Mucosa of rectum (tissue), 2 donors: ENCODE data around the gene LETM1.
"Not testable (repeated sequence)": the region's sequence is repeated elsewhere in the genome, so short reads cannot be mapped to it uniquely, and the experiment has no call there.

Experiments
- H3K27ac ChIP-seq, 2 donors: one replicate each; pipeline ENCODE4 v1.7.0; 2013; ENCODE audit warnings: inconsistent platforms in 2 of 2, low read depth in 2 of 2, low read length in 2 of 2
- H3K27me3 ChIP-seq, 2 donors: one replicate each; pipeline ENCODE4 v1.7.0; 2013; ENCODE audit warnings: low read length in 2 of 2; ENCODE audit not compliant: control insufficient read depth in 2 of 2, insufficient read depth in 2 of 2
- H3K36me3 ChIP-seq, 2 donors: one replicate each; pipeline ENCODE4 v1.7.0; 2013; ENCODE audit warnings: low read length in 2 of 2; ENCODE audit not compliant: control insufficient read depth in 2 of 2, insufficient read depth in 2 of 2
- H3K4me1 ChIP-seq, 2 donors: one replicate each; pipeline ENCODE4 v1.7.0; 2013; ENCODE audit warnings: low read length in 2 of 2, mild to moderate bottlenecking in 1 of 2; ENCODE audit not compliant: control insufficient read depth in 2 of 2, insufficient read depth in 2 of 2
- H3K4me3 ChIP-seq, 2 donors: one replicate each; pipeline ENCODE4 v1.7.0; 2013; ENCODE audit warnings: low read length in 2 of 2
- H3K9ac ChIP-seq, 2 donors: one replicate each; pipeline ENCODE4 v1.7.0; 2013; ENCODE audit warnings: low read length in 2 of 2, low read depth in 1 of 2, mild to moderate bottlenecking in 1 of 2
- H3K9me3 ChIP-seq, 2 donors: one replicate each; pipeline ENCODE4 v1.7.0; 2013; ENCODE audit warnings: low read length in 2 of 2; ENCODE audit not compliant: control insufficient read depth in 2 of 2
- donor health status: healthy.
- donor health status: Normal muscosa, but diverticular disease.

LETM1 gene

DNA sequence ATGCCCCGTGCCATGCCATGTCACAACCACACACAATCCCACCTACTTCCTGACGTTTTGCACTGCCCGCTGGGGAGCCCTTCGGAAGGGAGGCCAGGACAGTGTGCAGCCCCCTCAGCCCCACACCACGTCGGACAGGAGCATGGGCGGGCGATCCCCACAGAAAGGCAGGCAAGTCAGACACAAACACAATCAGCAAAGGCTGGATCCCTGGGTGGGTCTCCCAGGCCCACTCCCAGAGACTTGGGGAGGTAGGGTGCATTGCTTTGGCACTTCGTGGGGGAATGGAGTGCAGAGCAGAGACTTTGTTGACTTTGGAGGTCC is 14.1 kb downstream of the LETM1 start:
- H3K27me3 ChIP-seq, result no peaks in the 10 kb centered on the region
- H3K27ac ChIP-seq, result no peak overlapping the region
- H3K4me1 ChIP-seq, result peaks cover 0 to 3% of the 10 kb centered on the region in 2 donors
- no peak overlapping the region for H3K9ac ChIP-seq
- no peak overlapping the region for H3K4me3 ChIP-seq
- H3K36me3 ChIP-seq, result peaks cover 40 to 52% of the 10 kb centered on the region in 2 donors
- no peaks in the 10 kb centered on the region for H3K9me3 ChIP-seq

DNA sequence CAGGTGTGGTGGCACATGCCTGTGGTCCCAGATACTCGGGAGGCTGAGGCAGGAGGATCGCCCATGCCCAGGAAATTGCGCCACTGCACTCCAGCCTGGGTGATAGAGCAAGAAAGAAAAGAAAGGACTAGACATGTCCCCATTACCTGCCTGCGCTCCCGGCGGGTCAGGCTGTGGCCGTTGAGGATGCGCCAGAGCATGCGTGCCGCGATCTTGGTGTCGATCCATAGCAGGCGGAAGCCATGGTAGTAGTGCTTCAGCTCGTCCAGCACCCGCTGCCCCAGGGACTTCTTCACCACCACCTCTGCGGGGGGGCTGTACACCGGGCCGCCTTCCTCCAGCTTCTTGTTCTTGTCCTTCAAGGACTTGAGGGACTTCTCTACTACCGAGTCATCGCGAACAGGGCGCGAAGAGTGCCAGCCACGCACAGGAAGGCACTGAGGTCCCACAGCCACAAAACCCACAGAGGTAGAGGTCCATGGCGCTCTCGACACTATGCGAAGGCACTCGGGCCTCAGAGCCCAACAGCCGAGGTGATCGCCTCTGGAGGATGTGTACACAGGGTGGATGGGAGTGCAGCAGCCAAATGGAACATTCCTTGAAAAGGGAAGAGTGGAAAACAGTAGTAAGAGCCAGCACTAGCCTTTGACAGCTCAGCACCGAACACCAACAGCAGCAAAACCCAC is 14.6 kb downstream of the LETM1 start:
- peaks cover 42 to 57% of the 10 kb centered on the region in 2 donors for H3K36me3 ChIP-seq
- no peak overlapping the region for H3K9ac ChIP-seq
- H3K4me1 ChIP-seq, result peaks cover 0 to 3% of the 10 kb centered on the region in 2 donors
- H3K4me3 ChIP-seq, result no peak overlapping the region
- no peaks in the 10 kb centered on the region for H3K27me3 ChIP-seq
- H3K27ac ChIP-seq, result no peak overlapping the region
- no peaks in the 10 kb centered on the region for H3K9me3 ChIP-seq

DNA sequence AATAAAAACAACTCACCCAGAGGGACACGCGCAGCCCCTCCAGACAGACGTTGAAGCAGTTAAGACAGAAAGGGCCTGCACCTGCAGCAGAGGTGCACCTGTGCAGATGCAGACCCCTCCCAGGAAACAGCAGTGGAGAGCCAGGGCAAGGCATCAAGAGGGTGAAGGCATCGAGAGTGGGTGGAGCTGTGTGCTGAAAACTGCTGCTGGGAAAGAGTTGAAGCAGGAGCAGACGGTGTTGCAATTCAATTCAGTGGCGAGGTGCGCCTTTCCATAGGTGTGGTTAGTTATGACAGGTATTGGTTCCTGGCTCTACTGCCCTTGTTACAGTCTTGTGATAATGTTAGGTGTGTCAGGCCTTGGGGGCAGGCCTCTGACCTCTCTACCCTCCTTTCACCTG is 16.7 kb downstream of the LETM1 start:
- Histone ChIP-seq H3K27me3 (no peaks in the 10 kb centered on the region), H3K9me3 (no peaks in the 10 kb centered on the region), H3K4me3 (no peak overlapping the region), H3K36me3 (peaks cover 55 to 73% of the 10 kb centered on the region in 2 donors), H3K27ac (peak overlapping the region; percentile 75 to 83), H3K9ac (no peak overlapping the region), H3K4me1 (peaks cover 0 to 3% of the 10 kb centered on the region in 2 donors)

DNA sequence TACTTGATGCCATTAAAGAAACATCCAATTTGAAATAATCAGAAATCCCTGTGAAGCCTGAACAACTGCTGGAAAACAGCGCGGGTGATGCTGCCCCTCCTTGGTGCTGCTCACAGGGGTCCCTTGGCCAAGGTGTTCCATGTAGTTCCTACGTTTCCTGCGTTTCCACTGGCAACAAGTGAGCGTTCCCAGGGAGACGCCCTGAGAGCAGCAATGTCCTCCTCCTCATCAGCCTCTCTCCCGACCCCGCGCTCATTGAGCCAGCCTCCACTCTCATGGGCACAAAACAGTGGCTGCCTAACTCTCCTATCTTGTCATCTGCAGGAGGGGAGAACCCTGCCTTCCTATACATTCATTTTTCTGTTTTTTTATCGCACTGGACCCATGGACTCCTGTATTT is 18.9 kb downstream of the LETM1 start:
- Histone ChIP-seq H3K27me3 (no peaks in the 10 kb centered on the region), H3K4me3 (no peak overlapping the region), H3K4me1 (peaks cover 0 to 3% of the 10 kb centered on the region in 2 donors), H3K9ac (no peak overlapping the region), H3K27ac (no peak overlapping the region), H3K36me3 (peaks cover 58 to 78% of the 10 kb centered on the region in 2 donors), H3K9me3 (no peaks in the 10 kb centered on the region)

DNA sequence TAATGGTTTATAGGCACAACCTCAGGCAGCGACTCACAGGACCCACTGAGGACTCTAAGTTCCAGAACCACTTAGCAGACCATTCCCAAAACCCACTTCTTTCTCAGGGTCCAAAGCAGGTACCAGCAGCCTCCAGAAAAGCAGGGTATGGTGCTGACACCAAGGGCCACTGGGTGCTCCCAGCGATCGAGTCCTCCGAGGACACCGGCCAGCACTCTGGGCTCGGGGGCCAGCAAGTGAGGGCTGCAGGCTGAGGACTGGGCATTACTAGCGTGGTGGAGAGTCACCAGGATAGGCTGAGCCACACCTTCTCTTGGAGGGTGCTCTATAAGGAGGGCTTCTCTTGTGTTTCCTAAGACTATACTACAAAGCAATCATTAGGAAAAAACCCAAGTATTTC is 19.3 kb downstream of the LETM1 start:
- Histone ChIP-seq H3K27ac (no peak overlapping the region), H3K9me3 (no peaks in the 10 kb centered on the region), H3K36me3 (peaks cover 56 to 79% of the 10 kb centered on the region in 2 donors), H3K27me3 (no peaks in the 10 kb centered on the region), H3K9ac (no peak overlapping the region), H3K4me1 (peaks cover 0 to 3% of the 10 kb centered on the region in 2 donors), H3K4me3 (no peak overlapping the region)

DNA sequence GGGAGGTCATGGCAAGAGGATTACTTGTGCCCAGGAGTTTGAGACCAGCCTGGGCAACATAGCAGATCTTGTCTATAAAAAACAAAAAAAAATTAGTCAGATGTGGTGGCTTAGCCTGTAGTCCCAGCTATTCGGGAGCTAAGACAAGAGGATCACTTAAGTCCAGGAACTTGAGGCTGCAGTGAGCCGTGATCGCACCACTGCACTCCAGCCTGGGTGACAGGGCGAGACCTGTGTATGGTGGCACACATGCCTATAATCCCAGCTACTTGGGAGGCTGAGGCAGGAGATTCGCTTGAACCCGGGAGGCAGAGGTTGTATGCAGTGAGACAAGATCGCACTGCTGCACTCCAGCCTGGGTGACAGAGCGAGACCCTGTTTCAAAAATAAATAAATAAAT is 20.1 kb downstream of the LETM1 start:
- H3K4me1 ChIP-seq, H3K9me3 ChIP-seq, H3K27ac ChIP-seq, H3K27me3 ChIP-seq, H3K9ac ChIP-seq, H3K4me3 ChIP-seq: not testable (repeated sequence)
- peaks cover 57 to 79% of the 10 kb centered on the region in 2 donors for H3K36me3 ChIP-seq

DNA sequence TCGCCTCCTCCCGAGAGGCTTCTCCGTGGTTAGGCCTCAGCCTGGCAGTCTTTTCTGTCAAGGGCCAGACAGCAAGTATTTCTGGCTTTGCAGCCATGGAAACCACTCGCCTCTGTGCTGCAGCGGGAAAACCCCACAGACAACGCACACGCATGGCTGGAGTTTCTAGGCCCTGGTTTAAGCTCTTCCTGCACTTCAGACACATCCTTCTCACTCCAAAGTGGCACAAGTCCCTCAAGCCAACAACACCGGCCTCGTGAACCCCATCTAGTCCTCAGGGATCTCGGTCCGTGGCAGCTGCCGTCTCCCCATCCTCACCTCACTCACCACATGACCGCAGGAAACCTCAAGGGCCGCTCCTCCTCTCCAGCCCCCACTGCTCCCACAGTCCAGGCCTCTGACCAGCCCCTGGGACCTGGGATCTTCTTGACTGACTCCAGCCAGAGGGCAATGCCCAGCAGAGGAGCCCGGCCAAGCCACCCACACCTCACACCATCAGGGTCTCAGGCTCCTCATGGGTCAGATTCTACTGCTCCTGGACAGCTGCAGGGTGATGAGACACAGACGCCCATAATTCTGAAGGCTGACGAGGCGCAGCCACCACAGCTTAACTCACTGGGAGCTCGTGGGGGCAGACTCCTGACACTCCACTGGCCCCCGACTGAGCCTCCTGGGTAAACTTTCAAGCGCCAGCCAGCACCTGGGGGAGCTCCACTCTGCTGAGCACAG is 21.7 kb downstream of the LETM1 start:
- Histone ChIP-seq H3K4me1 (peaks cover 0 to 2% of the 10 kb centered on the region in 2 donors), H3K27ac (no peak overlapping the region), H3K4me3 (no peak overlapping the region), H3K9ac (no peak overlapping the region), H3K9me3 (no peaks in the 10 kb centered on the region), H3K27me3 (no peaks in the 10 kb centered on the region), H3K36me3 (peaks cover 72 to 80% of the 10 kb centered on the region in 2 donors)

DNA sequence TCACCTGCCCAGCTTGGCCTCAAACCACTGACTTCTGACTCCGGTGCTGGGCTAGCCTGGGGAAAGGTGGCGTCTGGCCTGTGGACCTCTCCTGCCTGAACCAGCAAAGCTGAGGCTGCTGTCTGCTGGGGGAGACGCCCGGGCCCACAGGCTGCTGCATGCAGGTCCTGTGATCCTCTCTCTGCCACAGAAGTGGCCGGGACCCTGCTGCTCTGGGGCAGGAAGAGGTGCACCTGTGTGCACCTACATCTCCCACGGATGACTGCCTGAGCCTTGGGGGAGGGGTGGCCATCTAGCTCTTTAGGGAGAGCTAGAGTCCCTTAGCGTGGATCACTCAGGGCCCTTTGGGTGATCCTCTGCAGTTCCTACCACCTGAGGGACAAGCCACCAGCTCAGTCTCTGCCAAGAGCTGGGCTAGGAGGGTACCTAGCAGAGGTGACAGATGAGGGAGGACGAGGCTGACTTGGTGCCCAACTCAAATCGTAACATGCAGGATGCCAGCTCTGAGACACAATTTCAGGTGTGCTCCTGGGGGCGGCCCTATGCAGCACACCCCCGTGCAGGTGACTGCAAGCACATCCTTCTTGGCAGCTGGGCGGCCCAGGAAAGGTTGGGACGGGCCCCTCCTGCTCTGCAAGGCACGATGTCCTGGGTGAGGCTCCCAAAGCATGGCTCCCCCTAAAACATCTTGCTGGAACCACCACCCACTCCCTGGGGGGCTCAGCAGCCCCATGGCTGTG is 22.5 kb downstream of the LETM1 start:
- Histone ChIP-seq H3K36me3 (peaks cover 70 to 74% of the 10 kb centered on the region in 2 donors), H3K9ac (no peak overlapping the region), H3K27ac (no peak overlapping the region), H3K4me3 (no peak overlapping the region), H3K4me1 (no peaks in the 10 kb centered on the region), H3K9me3 (no peaks in the 10 kb centered on the region), H3K27me3 (no peaks in the 10 kb centered on the region)

DNA sequence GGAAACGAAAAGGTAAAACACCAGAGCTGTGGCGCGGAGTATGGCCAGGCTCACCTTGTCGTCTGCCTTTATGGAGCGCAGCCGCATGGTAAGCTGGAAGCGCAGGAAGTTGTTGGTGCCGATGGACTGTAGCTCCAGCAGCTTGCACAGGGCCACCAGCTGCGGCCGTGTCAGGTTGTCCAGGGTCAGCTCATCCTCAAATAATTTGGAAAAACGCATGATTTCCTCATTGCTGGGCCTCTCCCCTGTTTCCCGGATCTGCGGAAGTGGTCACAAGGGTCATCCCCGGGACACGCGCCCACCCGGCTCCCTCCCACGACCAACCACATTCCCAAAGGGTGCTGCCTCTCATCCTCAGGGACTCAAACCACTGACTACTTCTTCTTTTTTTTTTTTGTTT is 23.3 kb downstream of the LETM1 start:
- H3K36me3 ChIP-seq, result peaks cover 68 to 71% of the 10 kb centered on the region in 2 donors

DNA sequence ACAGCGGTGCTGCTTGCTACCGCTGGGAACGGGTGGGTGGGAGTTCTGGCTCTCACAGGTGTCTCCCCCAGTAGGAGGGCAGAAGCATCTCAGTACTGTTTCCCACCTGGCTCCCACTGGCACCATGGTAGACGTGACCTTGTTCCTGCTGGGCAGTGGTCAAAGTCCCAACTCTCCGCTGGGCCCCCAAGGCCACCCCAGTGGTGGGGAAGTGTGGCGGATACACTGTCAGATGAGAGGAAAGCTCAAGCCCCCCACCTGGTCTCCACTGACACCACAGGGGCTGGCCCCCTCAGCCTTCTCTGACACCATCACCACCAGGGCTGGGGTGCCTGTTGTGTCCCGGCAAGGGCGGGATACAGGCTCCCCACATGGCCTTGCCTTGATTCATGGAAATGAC is 24.6 kb downstream of the LETM1 start:
- Histone ChIP-seq H3K9ac (no peak overlapping the region), H3K36me3 (peaks cover 66 to 67% of the 10 kb centered on the region in 2 donors), H3K27ac (no peak overlapping the region)

More for the DNA sequence above, 23.3 kb downstream of the LETM1 start:
- Histone ChIP-seq H3K9me3 (no peaks in the 10 kb centered on the region), H3K4me3 (no peak overlapping the region), H3K27me3 (no peaks in the 10 kb centered on the region), H3K9ac (no peak overlapping the region), H3K27ac (no peak overlapping the region), H3K4me1 (no peaks in the 10 kb centered on the region)

More for the DNA sequence above, 24.6 kb downstream of the LETM1 start:
- Histone ChIP-seq H3K9me3 (no peaks in the 10 kb centered on the region), H3K4me3 (no peak overlapping the region), H3K4me1 (no peaks in the 10 kb centered on the region), H3K27me3 (no peaks in the 10 kb centered on the region)
